SU-DHL-6 (cell line): ENCODE data around the gene IL12RB2.

Experiments used
- H2AFZ ChIP-seq: fragments of 200-600 bp; sonication (generic); 2 replicates; pipeline ENCODE4 v1.6.1; 2014; ENCODE audit warnings: low read depth, mild to moderate bottlenecking, moderate library complexity, mixed read lengths, antibody characterized with exemption, low read length; ENCODE audit not compliant: severe bottlenecking
- H3F3A ChIP-seq: fragments of 200-600 bp; shearing (Covaris generic); 2 replicates; pipeline ENCODE4 v1.6.0; 2016; ENCODE audit warnings: antibody characterized with exemption, mild to moderate bottlenecking; ENCODE audit not compliant: insufficient read depth
- H3K27ac ChIP-seq: fragments of 200-600 bp; sonication (generic); 2 replicates; pipeline ENCODE4 v1.5.1; 2016; ENCODE audit warnings: low read depth, mild to moderate bottlenecking, low read length, moderate library complexity, mixed read lengths
- H3K27me3 ChIP-seq: fragments of 200-600 bp; sonication (generic), shearing (Covaris generic); 2 replicates; pipeline ENCODE4 v1.6.0; 2014; ENCODE audit warnings: mild to moderate bottlenecking, low read length
- H3K36me3 ChIP-seq: fragments of 200-600 bp; sonication (generic); 2 replicates; pipeline ENCODE4 v1.6.1; 2014; ENCODE audit warnings: mild to moderate bottlenecking, low read length, mixed read lengths
- H3K4me2 ChIP-seq: fragments of 300-600, 200-600 bp; shearing (Covaris generic), sonication (generic); 2 replicates; pipeline ENCODE4 v1.6.0; 2014; ENCODE audit warnings: low read length, low read depth, mild to moderate bottlenecking; ENCODE audit not compliant: poor library complexity, severe bottlenecking
- H3K4me3 ChIP-seq: fragments of 200-600 bp; sonication (generic); 2 replicates; pipeline ENCODE4 v1.5.1; 2014; ENCODE audit warnings: antibody characterized with exemption, low read length, mild to moderate bottlenecking, mixed read lengths; ENCODE audit not compliant: insufficient read depth, poor library complexity, severe bottlenecking
- H3K79me2 ChIP-seq: fragments of 200-600 bp; sonication (generic); 2 replicates; pipeline ENCODE4 v1.6.1; 2014; ENCODE audit warnings: mild to moderate bottlenecking, low read length, moderate library complexity; ENCODE audit not compliant: insufficient read depth
- H3K9ac ChIP-seq: fragments of 200-600 bp; sonication (generic); 2 replicates; pipeline ENCODE4 v1.7.0; 2014; ENCODE audit warnings: mild to moderate bottlenecking, low read length
- H3K9me2 ChIP-seq: fragments of 200-600 bp; sonication (generic); replicated peaks from 2 replicates; pipeline ENCODE4 v1.6.1; 2014; ENCODE audit warnings: low read length; ENCODE audit not compliant: insufficient read depth
- H3K9me3 ChIP-seq: fragments of 200-600 bp; sonication (generic); 2 replicates; pipeline ENCODE4 v1.6.1; 2014; ENCODE audit warnings: low read length, mixed read lengths; ENCODE audit not compliant: insufficient read depth
- H4K20me1 ChIP-seq: fragments of 200-600 bp; sonication (generic); 2 replicates; pipeline ENCODE4 v1.6.1; 2014; ENCODE audit warnings: low read depth, mild to moderate bottlenecking, antibody characterized with exemption, low read length, moderate library complexity, mixed read lengths
- EZH2phosphoT487 ChIP-seq: fragments of 200-600 bp; sonication (generic), shearing (Covaris generic); conservative IDR thresholded peaks from 2 replicates; pipeline ENCODE4 v1.6.1; 2018; ENCODE audit warnings: mild to moderate bottlenecking, antibody characterized with exemption, low read length, moderate library complexity, mixed read lengths
- TF ChIP-seq, protein P1 (sequence below): fragments of 200-600 bp; sonication (generic); IDR thresholded peaks from one replicate; pipeline ENCODE4 v1.5.1; 2017; ENCODE audit warnings: antibody characterized with exemption, mild to moderate bottlenecking, low read length, moderate library complexity; ENCODE audit not compliant: insufficient read depth, poor library complexity, severe bottlenecking

IL12RB2 gene

DNA sequence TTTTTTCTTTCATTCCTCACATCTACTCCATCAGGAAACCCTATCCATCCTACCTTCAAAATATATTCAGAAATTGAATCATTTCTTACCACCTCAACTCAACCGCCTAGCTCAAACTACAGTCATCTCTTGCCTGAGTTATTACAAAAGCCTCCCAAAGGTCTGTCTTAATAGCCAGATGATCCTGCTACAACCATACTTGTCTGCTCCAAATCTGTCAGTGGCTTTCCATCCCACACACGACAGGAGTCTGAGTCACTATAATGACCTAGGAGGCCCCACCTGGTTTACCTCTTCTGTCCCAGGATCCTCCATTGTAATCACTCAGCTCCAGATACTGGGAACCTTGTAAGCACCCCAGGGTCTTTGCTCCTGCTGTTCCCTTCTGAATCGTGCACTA lies 37.1 kb upstream of the IL12RB2 start:
- no peak overlapping the region for H3K9ac ChIP-seq
- no peaks in the 10 kb centered on the region for H3K36me3 ChIP-seq
- H3K4me3 ChIP-seq, result no peak overlapping the region
- H3K9me3 ChIP-seq, result no peaks in the 10 kb centered on the region
- H3K27me3 ChIP-seq, result no peaks in the 10 kb centered on the region
- H2AFZ ChIP-seq, result no peak overlapping the region
- no peaks in the 10 kb centered on the region for H3F3A ChIP-seq
- H3K79me2 ChIP-seq, result no peaks in the 10 kb centered on the region
- no peak overlapping the region for H3K4me2 ChIP-seq
- no peaks in the 10 kb centered on the region for H3K9me2 ChIP-seq
- TF ChIP-seq, protein P1, sequence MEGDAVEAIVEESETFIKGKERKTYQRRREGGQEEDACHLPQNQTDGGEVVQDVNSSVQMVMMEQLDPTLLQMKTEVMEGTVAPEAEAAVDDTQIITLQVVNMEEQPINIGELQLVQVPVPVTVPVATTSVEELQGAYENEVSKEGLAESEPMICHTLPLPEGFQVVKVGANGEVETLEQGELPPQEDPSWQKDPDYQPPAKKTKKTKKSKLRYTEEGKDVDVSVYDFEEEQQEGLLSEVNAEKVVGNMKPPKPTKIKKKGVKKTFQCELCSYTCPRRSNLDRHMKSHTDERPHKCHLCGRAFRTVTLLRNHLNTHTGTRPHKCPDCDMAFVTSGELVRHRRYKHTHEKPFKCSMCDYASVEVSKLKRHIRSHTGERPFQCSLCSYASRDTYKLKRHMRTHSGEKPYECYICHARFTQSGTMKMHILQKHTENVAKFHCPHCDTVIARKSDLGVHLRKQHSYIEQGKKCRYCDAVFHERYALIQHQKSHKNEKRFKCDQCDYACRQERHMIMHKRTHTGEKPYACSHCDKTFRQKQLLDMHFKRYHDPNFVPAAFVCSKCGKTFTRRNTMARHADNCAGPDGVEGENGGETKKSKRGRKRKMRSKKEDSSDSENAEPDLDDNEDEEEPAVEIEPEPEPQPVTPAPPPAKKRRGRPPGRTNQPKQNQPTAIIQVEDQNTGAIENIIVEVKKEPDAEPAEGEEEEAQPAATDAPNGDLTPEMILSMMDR, result no peak
- no peak for TF ChIP-seq EZH2phosphoT487
- H4K20me1 ChIP-seq, result no peaks in the 10 kb centered on the region
- no peak overlapping the region for H3K27ac ChIP-seq

DNA sequence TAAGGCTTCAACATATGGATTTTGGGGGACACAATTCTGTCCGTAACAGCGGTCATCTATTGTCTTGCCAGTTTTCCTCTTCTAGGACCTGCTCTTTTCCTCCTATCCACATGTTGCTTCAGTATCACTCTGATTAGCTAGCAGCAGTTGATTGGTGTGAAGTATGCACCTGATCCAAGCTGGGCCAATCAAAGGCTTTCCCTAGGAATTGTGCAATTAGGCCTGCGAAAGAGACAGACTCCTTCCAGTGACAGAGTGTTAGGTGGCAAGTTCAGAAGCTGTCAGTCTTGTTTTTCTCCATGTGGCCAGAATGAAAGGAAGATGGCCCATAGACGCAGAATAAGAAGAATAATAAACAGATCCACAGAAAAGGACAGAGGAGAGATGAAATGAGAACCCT lies 34.1 kb upstream of the IL12RB2 start:
- H3K36me3 ChIP-seq, result no peaks in the 10 kb centered on the region
- no peaks in the 10 kb centered on the region for H3K9me2 ChIP-seq
- H3K4me3 ChIP-seq, result no peak overlapping the region
- H3K27me3 ChIP-seq, result no peaks in the 10 kb centered on the region
- H3K9me3 ChIP-seq, result no peaks in the 10 kb centered on the region
- H3K79me2 ChIP-seq, result no peaks in the 10 kb centered on the region
- H3F3A ChIP-seq, result no peaks in the 10 kb centered on the region
- no peaks in the 10 kb centered on the region for H4K20me1 ChIP-seq
- no peak overlapping the region for H2AFZ ChIP-seq
- no peak for TF ChIP-seq EZH2phosphoT487
- TF ChIP-seq, protein P1, result no peak
- no peak overlapping the region for H3K4me2 ChIP-seq
- no peak overlapping the region for H3K9ac ChIP-seq
- H3K27ac ChIP-seq, result no peak overlapping the region

DNA sequence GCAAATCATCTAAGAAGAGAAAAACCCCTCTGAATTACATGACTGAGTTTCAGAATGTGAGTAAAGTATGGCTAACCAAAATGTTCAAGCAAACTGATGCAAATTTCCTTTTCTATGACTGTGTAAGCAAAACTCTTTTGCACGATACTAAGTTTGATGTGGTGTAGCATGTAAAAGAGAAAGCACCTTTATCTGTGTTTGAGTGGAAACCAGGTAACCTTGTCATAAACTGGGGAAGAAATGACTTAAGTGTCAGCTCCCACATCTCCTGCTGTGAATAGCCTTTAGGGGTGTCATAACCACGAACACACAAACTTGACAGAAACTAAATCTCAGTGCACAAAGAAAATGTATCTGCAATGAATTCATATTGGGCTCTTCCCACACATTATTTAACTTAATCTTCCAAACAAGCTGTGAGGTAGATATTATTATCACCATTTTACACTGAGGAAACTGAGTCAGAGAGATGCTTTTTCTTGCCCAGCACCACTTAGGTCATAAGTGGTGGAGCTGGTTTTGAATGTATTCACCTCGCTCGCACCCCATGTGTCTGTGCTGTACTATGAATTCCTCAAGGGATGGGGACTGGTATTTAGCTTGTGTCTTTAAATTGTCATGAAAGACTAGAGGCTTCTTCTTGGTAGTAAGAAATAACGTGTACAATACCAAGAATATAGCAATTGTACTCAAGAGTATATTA lies 32.9 kb upstream of the IL12RB2 start:
- H3K27me3 ChIP-seq, result no peaks in the 10 kb centered on the region
- no peak overlapping the region for H2AFZ ChIP-seq
- no peaks in the 10 kb centered on the region for H3K9me3 ChIP-seq
- no peaks in the 10 kb centered on the region for H3K36me3 ChIP-seq
- no peak overlapping the region for H3K4me3 ChIP-seq
- no peaks in the 10 kb centered on the region for H3K9me2 ChIP-seq
- H3F3A ChIP-seq, result no peaks in the 10 kb centered on the region
- H3K79me2 ChIP-seq, result no peaks in the 10 kb centered on the region
- H4K20me1 ChIP-seq, result no peaks in the 10 kb centered on the region
- H3K9ac ChIP-seq, result no peak overlapping the region
- H3K27ac ChIP-seq, result no peak overlapping the region
- TF ChIP-seq, protein P1, result no peak
- no peak for TF ChIP-seq EZH2phosphoT487
- no peak overlapping the region for H3K4me2 ChIP-seq
